HG02759 (cell line): ENCODE results near the gene SEPSECS.
A peak's percentile ranks its signal among the peaks of the same experiment; 100 is the strongest.

Experiments
- ATAC-seq: cut with Tn5 transposase; IDR thresholded peaks from one replicate; pipeline ENCODE4 v1.9.1; 2021; ENCODE audit warnings: mild to moderate bottlenecking, moderate library complexity; ENCODE audit not compliant: unreplicated experiment

SEPSECS gene

GRCh38 chr4:25159837-25160713 lies at the start of gene SEPSECS:
SEPSECS (minus strand) TSS chr4:25160449; CDS start chr4:25160369, 80 bp downstream.
- ATAC-seq: peak; percentile 89

GRCh38 chr4:25209702-25210101 lies 49.5 kb upstream of the SEPSECS start:
- no peak for ATAC-seq

GRCh38 chr4:25207997-25208396 lies 47.7 kb upstream of the SEPSECS start:
- ATAC-seq: no peak

GRCh38 chr4:25198713-25199112 lies 38.5 kb upstream of the SEPSECS start:
- ATAC-seq: no peak

GRCh38 chr4:25190407-25190806 lies 30.2 kb upstream of the SEPSECS start:
- ATAC-seq: no peak

GRCh38 chr4:25184056-25184455 lies 23.8 kb upstream of the SEPSECS start:
- no peak for ATAC-seq

- ATAC-seq: no peak
Observed at GRCh38 chr4:25182937-25183336, 22.7 kb upstream of the SEPSECS start.

- ATAC-seq: peak; percentile 93
Observed at GRCh38 chr4:25180524-25181131, 20.4 kb upstream of the SEPSECS start.

GRCh38 chr4:25178838-25179261 lies 18.6 kb upstream of the SEPSECS start:
- ATAC-seq: no peak

GRCh38 chr4:25177147-25177546 lies 16.9 kb upstream of the SEPSECS start:
- no peak for ATAC-seq

- ATAC-seq: no peak
Observed at GRCh38 chr4:25174674-25175073, 14.4 kb upstream of the SEPSECS start.

GRCh38 chr4:25172961-25173915 lies 13.0 kb upstream of the SEPSECS start:
- ATAC-seq: peak; percentile 80

GRCh38 chr4:25171201-25171865 lies 11.1 kb upstream of the SEPSECS start:
- ATAC-seq: no peak

GRCh38 chr4:25169446-25169845 lies 9.2 kb upstream of the SEPSECS start:
- ATAC-seq: no peak

- ATAC-seq: no peak
Observed at GRCh38 chr4:25165916-25166315, 5.7 kb upstream of the SEPSECS start.

- ATAC-seq: no peak
Observed at GRCh38 chr4:25163196-25163595, 2.9 kb upstream of the SEPSECS start.

GRCh38 chr4:25162566-25162965 lies 2.3 kb upstream of the SEPSECS start:
- no peak for ATAC-seq

GRCh38 chr4:25161593-25161950 lies 1.3 kb upstream of the SEPSECS start:
- no peak for ATAC-seq

GRCh38 chr4:25160714-25161592 lies 704 bp upstream of the SEPSECS start:
- no peak for ATAC-seq

GRCh38 chr4:25158817-25159216 lies 1.4 kb downstream of the SEPSECS start:
- ATAC-seq: no peak
